GM12872 (cell line): ENCODE data around the gene TMEM222.

ENCODE experiments used
- TF ChIP-seq, protein P1 (sequence below): IDR thresholded peaks from 3 replicates; pipeline ENCODE4 v1.5.1; 2011; ENCODE audit warnings: low read depth, mild to moderate bottlenecking, low read length, moderate library complexity; ENCODE audit not compliant: insufficient read depth

Gene TMEM222

DNA sequence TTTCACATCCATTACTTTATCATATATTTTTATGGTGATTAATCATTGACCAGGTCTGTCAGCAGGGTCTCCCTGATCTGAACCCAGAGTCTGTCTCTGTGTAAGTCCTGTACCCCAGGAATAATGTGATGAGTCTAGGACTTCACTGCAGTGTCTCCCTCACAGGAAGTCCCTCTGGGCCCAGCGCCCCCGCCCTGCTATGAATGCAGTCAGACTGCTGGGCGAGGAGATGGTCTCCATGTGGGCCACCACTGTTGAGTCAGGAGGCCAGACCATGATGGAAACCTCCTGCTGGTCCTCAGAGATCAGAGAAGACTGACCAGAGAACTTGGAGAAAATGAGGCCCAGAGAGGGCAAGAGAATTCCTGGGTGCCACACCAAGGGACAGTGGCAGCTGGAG is 9.5 kb downstream of the TMEM222 start:
- TF ChIP-seq, protein P1, sequence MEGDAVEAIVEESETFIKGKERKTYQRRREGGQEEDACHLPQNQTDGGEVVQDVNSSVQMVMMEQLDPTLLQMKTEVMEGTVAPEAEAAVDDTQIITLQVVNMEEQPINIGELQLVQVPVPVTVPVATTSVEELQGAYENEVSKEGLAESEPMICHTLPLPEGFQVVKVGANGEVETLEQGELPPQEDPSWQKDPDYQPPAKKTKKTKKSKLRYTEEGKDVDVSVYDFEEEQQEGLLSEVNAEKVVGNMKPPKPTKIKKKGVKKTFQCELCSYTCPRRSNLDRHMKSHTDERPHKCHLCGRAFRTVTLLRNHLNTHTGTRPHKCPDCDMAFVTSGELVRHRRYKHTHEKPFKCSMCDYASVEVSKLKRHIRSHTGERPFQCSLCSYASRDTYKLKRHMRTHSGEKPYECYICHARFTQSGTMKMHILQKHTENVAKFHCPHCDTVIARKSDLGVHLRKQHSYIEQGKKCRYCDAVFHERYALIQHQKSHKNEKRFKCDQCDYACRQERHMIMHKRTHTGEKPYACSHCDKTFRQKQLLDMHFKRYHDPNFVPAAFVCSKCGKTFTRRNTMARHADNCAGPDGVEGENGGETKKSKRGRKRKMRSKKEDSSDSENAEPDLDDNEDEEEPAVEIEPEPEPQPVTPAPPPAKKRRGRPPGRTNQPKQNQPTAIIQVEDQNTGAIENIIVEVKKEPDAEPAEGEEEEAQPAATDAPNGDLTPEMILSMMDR, result no peak

DNA sequence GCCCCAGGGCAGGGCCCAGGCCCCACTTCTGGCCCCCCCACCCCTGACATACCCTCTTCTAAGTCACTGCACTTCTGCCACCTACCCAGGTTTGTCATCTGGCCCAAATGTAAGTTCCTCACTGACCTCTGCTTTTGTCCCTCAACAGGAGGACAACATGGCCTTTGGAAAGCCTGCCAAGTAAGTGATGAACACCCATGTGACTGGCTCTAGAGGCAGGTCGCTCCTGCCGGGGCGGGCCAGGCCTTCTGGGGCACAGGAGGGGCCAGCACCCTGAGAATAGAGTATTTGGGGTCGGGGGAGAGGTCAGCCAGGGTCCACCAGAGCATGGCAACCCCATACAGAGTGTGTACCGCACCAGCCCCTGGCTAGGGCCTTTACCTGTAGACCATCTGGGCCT is 10.0 kb downstream of the TMEM222 start:
- TF ChIP-seq, protein P1, result no peak

DNA sequence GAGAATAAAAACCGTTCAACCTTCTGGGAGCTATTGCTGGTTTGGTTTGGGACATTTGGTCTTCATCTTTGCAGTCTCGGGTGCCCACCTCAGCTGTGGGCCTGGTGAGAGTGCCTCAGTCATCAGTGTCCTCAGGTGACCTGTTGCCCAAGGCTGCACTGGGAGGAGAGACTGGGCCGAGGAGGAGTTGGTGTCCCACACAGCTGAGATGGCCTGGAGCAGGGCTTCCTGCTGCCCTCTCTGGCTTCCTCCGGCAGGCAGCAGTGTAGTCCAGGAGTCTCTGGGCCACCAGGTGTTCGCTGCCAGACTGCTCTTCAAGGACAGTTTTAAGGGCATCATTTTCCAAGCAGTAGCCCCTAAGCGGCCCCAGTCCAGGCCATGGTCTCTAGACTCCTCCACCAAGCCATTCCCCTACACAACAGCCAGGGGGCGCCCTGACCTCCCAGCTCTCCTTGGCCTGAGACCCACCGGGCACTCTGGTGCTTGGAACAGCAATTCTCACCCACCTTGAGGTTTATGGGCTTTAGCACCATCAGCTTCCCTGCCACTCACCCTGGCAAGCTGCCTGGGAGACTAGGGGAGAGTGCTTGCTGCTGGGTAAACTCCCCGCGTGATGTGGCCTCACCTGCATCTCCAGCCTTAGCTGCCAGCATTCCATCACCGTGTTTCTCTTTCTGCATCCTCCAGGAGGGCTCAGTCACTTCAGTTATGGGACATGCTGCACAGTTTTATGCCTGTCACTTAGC is 10.7 kb downstream of the TMEM222 start:
- TF ChIP-seq, protein P1, result peak; percentile 94

DNA sequence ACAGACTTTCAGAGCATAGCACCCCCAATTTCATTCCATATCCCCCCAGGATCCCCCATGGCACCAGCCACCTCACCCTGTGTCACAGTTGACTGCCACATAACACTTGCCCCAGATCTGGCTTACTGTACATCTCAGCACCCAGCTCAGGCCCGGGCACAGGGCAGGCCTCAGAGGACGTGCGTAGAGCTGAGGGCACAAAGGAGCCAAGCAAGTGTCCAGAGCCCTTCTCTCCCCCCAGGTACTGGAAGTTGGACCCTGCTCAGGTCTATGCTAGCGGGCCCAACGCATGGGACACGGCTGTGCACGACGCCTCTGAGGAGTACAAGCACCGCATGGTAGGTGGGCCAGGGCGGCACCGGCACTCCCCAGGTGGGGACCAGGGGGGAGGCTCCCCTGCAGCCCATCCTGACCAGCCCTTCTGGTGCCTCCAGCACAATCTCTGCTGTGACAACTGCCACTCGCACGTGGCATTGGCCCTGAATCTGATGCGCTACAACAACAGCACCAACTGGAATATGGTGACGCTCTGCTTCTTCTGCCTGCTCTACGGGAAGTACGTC is 11.8 kb downstream of the TMEM222 start:
- TF ChIP-seq, protein P1, result no peak

DNA sequence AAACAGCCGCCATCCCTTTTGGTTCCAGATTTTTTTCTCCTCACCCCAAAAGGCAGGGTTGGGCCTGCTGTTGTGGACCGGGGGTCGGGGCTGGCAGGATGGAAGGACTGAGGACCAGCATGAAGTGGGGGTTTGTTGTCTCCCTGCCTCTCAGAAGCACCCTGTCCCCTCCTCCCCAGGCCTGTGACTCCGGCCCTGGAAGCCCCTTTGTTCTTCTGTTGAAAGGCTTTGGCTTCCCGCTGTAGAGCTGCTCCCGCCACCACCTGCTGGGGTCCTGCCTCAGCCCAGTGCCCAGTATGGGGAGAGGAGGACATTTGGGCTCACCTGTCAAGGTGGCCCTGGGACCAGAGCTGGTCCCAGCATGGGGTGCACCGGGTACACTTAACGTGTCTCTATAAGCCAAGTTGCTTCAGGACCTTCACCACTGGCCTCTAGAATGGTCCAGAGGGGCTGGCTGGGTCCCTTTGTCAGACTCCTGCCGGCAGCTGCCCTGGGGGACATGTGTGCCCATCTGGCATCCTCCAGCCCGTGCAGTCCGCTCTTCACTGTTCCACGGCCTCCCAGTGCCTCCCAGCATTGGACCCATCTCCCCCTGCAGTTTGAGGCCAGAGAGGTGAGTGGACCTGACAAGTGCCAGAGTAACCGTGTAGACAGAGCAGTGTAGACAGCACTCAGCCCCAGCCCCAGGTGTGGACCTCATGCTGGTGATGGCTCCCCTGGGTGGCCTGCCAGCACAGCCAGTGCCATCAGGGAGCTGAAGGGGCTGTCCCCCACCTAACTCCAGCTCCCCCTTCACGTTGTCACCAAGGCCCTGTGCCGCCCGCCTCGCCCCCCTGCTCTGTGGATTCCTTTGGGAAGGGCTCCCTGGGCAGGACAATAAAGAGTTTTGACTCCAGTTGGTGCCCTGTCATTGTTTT is 13.8 kb downstream of the TMEM222 start:
- TF ChIP-seq, protein P1, result no peak

DNA sequence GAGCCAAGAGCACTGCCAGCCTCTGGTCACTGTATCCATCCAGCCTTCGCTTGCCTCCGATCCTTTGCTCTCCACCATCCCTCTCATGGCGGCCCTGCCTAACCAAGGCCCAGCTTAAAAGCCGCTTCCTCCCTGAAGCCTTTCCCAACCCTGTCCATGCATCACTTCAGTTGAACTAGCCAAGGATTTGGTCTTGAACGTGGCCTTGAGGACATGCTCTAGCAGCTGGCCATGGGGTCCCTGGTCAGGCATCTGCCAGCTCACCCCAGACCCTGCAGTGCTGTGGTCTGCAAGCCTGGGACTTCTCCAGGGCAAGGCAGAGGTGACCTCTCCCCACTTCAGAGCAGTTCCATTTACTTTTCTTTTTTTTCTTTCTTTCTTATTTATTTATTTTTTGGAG is 14.8 kb downstream of the TMEM222 start:
- TF ChIP-seq, protein P1, result no peak

DNA sequence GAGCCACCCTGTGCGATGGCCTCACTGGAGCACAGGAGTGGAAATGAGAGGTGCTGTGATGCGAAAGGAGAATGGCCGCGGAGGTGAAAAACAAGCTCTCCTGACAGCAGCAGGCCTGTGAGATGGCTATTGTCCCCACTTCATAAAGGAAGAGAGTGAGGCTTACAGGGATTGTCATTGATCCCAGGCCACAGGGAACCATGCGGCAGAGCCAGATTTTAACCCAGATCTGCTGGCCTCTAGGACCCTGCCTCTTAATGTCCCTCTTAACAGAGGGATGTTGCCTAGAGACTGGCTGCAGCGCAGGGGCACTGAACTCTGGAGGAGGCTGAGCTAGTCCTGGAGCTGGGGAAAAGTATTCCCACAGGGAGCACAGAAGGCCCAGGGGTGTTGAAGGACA is 16.8 kb downstream of the TMEM222 start:
- TF ChIP-seq, protein P1, result no peak
